ENCODE measurements around the gene TPD52L2. TPM values are rescaled to one million over a fixed set of nuclear protein-coding genes. Genes with fewer than 3 reads are reported as not detected.

TPD52L2 gene
- total RNA-seq, 1 donor from 2014 or later: 161 TPM

GRCh38 chr20:63859166-63859699 is 5.8 kb upstream of the TPD52L2 start:
- H3K9me3 ChIP-seq: no peaks in the 10 kb centered on the region
- H3K36me3 ChIP-seq: peaks cover 6 to 10% of the 10 kb centered on the region in 2 donors
- peak overlapping the region in 1 of 2 donors; percentile 36 for H3K27ac ChIP-seq
- H3K4me1 ChIP-seq: peaks cover 3 to 31% of the 10 kb centered on the region in 2 donors
- H3K27me3 ChIP-seq: no peaks in the 10 kb centered on the region
- no peak for TF ChIP-seq CTCF (IDR thresholded peaks at IDR 0.05)
- DNase-seq (ENCODE audit: low spot score in 2 of 2): no peak
- intact Hi-C loops (cut with DNase I): no loop called here
- H3K4me3 ChIP-seq: no peak overlapping the region

GRCh38 chr20:63860325-63861051 is 4.6 kb upstream of the TPD52L2 start:
- Histone ChIP-seq H3K36me3 (peaks cover 6 to 10% of the 10 kb centered on the region in 2 donors), H3K4me3 (no peak overlapping the region), H3K4me1 (peaks cover 0 to 19% of the 10 kb centered on the region in 2 donors), H3K9me3 (no peaks in the 10 kb centered on the region), H3K27me3 (no peaks in the 10 kb centered on the region), H3K27ac (no peak overlapping the region)
- DNase-seq (ENCODE audit: low spot score in 2 of 2): no peak
- no peak for TF ChIP-seq CTCF (IDR thresholded peaks at IDR 0.05)
- intact Hi-C loops (cut with DNase I): loop anchor here (10.0 kb wide), 1 partner anchor 1066 kb away; the partner anchor contains the start of gene MRGBP

- Histone ChIP-seq H3K4me1 (peaks cover 0 to 24% of the 10 kb centered on the region in 2 donors), H3K36me3 (peaks cover 6 to 10% of the 10 kb centered on the region in 2 donors), H3K27ac (no peak within 1 kb of the TSS), H3K4me3 (no peak within 1 kb of the TSS), H3K27me3 (no peaks in the 10 kb centered on the region), H3K9me3 (no peaks in the 10 kb centered on the region)
- no peak for DNase-seq (ENCODE audit: low spot score in 2 of 2)
- no peak for TF ChIP-seq CTCF (IDR thresholded peaks at IDR 0.05)
- intact Hi-C loops (cut with DNase I): loop anchor here (10.0 kb wide), 1 partner anchor 1067 kb away; the partner anchor contains the start of gene MRGBP
These were observed 3.6 kb upstream of the TPD52L2 start, which contains the start of gene ABHD16B for GRCh38 chr20:63861365-63861934. ABHD16B (plus strand) TSS chr20:63861498; CDS start chr20:63861541, 43 bp downstream.

- Histone ChIP-seq H3K27ac (no peak overlapping the region), H3K9me3 (no peaks in the 10 kb centered on the region), H3K36me3 (peaks cover 6 to 10% of the 10 kb centered on the region in 2 donors), H3K4me3 (no peak overlapping the region), H3K27me3 (no peaks in the 10 kb centered on the region), H3K4me1 (peaks cover 0 to 32% of the 10 kb centered on the region in 2 donors)
- no peak for TF ChIP-seq CTCF (IDR thresholded peaks at IDR 0.05)
- intact Hi-C loops (cut with DNase I): loop anchor here (10.0 kb wide), 1 partner anchor 1067 kb away; the partner anchor contains the start of gene MRGBP
- no peak for DNase-seq (ENCODE audit: low spot score in 2 of 2)
These were observed 2.8 kb upstream of the TPD52L2 start for GRCh38 chr20:63861981-63862901.
